ENCODE measurements around the gene GNAS-AS1. TPM values are rescaled to one million over a fixed set of nuclear protein-coding genes. Genes with fewer than 3 reads are reported as not detected.
A peak's percentile ranks its signal among the peaks of the same experiment; 100 is the strongest.

Gene GNAS-AS1
- total and polyA plus RNA-seq, 2 donors (not counting 1 experiment from before 2014, with no cell fraction given) = 1.5 TPM; not detected in 1

GRCh38 chr20:58855506-58856389, 5.0 kb upstream of the GNAS-AS1 start:
- CTCF ChIA-PET = no interaction called here

More at GRCh38 chr20:58855506-58856389, 5.0 kb upstream of the GNAS-AS1 start:
- Histone ChIP-seq H3K4me1 (ENCODE audit: control insufficient read depth in 2 of 2, insufficient read depth in 2 of 2, low read length in 2 of 2) (peaks cover 35 to 48% of the 10 kb centered on the region in 2 donors), H3K79me2 (ENCODE audit: control insufficient read depth, insufficient read depth, low read length) (no peaks in the 10 kb centered on the region), H3K27ac (ENCODE audit: low read length in 2 of 2) (no peak overlapping the region), H2AFZ (ENCODE audit: insufficient read depth, low read depth, low read length, poor library complexity, severe bottlenecking) (no peak overlapping the region), H3K4me2 (replicated peaks; ENCODE audit: low read depth, low read length, poor library complexity, severe bottlenecking) (peak overlapping the region; percentile 76), H4K20me1 (ENCODE audit: control insufficient read depth, insufficient read depth, low read length, poor library complexity, severe bottlenecking) (no peaks in the 10 kb centered on the region), H3K36me3 (replicated peaks in 1 of 2; ENCODE audit: control extremely low read depth in 1 of 2, control insufficient read depth in 1 of 2, extremely low read depth in 1 of 2, insufficient read depth in 2 of 2, low read length in 1 of 2) (no peaks in the 10 kb centered on the region), H3K4me3 (ENCODE audit: control extremely low read depth in 1 of 5, extremely low read depth in 1 of 5, insufficient read depth in 1 of 5, low read depth in 2 of 5, low read length in 4 of 5) (no peak overlapping the region), H3K27me3 (replicated peaks in 1 of 4; ENCODE audit: control extremely low read depth in 1 of 4, control insufficient read depth in 3 of 4, insufficient read depth in 4 of 4, low read length in 3 of 4) (peaks cover 0 to 60% (median 28%) of the 10 kb centered on the region in 4 experiments), H3K9ac (ENCODE audit: low read length) (peak overlapping the region; percentile 32), H3K9me3 (ENCODE audit: control extremely low read depth in 1 of 3, control insufficient read depth in 2 of 3, insufficient read depth in 1 of 3, low read length in 2 of 3) (peaks cover 0 to 32% (median 0%) of the 10 kb centered on the region in 3 donors)
- POLR2A ChIA-PET = no interaction called here
- intact Hi-C loops (cut with micrococcal nuclease) = no loop called here
- H3K4me1 Mint-ChIP-seq = peaks cover 28% of the 10 kb centered on the region
- H3K27ac Mint-ChIP-seq = no peak overlapping the region
- 51% methylated on average over 48 of the region's 57 CpGs for WGBS (ENCODE audit: insufficient coverage)
- ATAC-seq (ENCODE audit: low read depth) (no peak), DNase-seq (peak; percentile 23)
- peaks cover 48% of the 10 kb centered on the region for H3K27me3 Mint-ChIP-seq
- TF ChIP-seq EZH2 (IDR thresholded peaks at IDR 0.05; ENCODE audit: borderline replicate concordance, insufficient read depth, low read depth, low read length, poor library complexity, severe bottlenecking) (peak; percentile 30), CTCF (IDR thresholded peaks at IDR 0.05) (no peak)
- no peaks in the 10 kb centered on the region for H3K9me3 Mint-ChIP-seq (ENCODE audit: insufficient read depth)
- peak overlapping the region; percentile 71 for H3K4me3 Mint-ChIP-seq

All from B cell (primary cell).